CD4-positive, alpha-beta T cell (primary cell): ENCODE results near the gene CFAP298. TPM values are rescaled to one million over a fixed set of nuclear protein-coding genes. Genes with fewer than 3 reads are reported as not detected.

Experiments used
- ATAC-seq: fragments of 200-7000 bp; cut with Tn5 transposase; one replicate; pipeline ENCODE4 v1.10.0; 2022; ENCODE audit warnings: mild to moderate bottlenecking; ENCODE audit not compliant: poor library complexity
- CTCF ChIA-PET: fragments of 350-600 bp; sonication (Branson Sonifier 250); formaldehyde crosslinking; loops from one replicate; lab custom pipeline; 2021; ENCODE audit warnings: antibody characterized with exemption, inconsistent platforms; lab: Charles Lee
- POLR2A ChIA-PET: fragments of 350-600 bp; sonication (Branson Sonifier 250); formaldehyde crosslinking; loops from one replicate; lab custom pipeline; 2021; ENCODE audit warnings: antibody characterized with exemption, inconsistent platforms; lab: Charles Lee
- DNase-seq, 14 experiments: peaks; one replicate each; pipeline ENCODE4 v3.0.0-alpha.2; 2013 to 2020; ENCODE audit warnings: mixed read lengths in 2 of 14
- H3K27ac ChIP-seq, 2 donors: one replicate each; pipeline versions ENCODE4 v1.5.1 to v1.7.0; 2013; ENCODE audit warnings: low read length in 2 of 2, low read depth in 1 of 2, mild to moderate bottlenecking in 1 of 2
- H3K27me3 ChIP-seq, 2 experiments: 1 replicate in 1 of 2; 2 replicates in 1 of 2; pipeline versions ENCODE4 v1.6.1 to v1.7.0; 2013; ENCODE audit warnings: low read length in 2 of 2, control low read depth in 1 of 2, mild to moderate bottlenecking in 1 of 2, moderate library complexity in 1 of 2; ENCODE audit not compliant: insufficient read depth in 2 of 2, control insufficient read depth in 1 of 2
- H3K36me3 ChIP-seq: one replicate; pipeline ENCODE4 v1.6.1; 2013; ENCODE audit warnings: low read length, control low read depth; ENCODE audit not compliant: insufficient read depth
- H3K4me1 ChIP-seq: one replicate; pipeline ENCODE4 v1.6.1; 2013; ENCODE audit warnings: low read length, control low read depth; ENCODE audit not compliant: insufficient read depth
- H3K4me3 ChIP-seq: one replicate; pipeline ENCODE4 v1.5.1; 2013; ENCODE audit warnings: mild to moderate bottlenecking, low read length, moderate library complexity
- H3K9me3 ChIP-seq, 2 experiments: 1 replicate in 1 of 2; 2 replicates in 1 of 2; pipeline versions ENCODE4 v1.6.1 to v1.7.0; 2013; ENCODE audit warnings: low read length in 2 of 2, mild to moderate bottlenecking in 2 of 2, control low read depth in 1 of 2, moderate library complexity in 1 of 2; ENCODE audit not compliant: control insufficient read depth in 1 of 2, insufficient read depth in 1 of 2
- H3K27ac Mint-ChIP-seq: one replicate; pipeline ENCODE4 v1.8.0; 2020; ENCODE audit warnings: mixed read lengths
- H3K27me3 Mint-ChIP-seq: one replicate; pipeline ENCODE4 v1.8.0; 2021; ENCODE audit warnings: mixed read lengths
- H3K36me3 Mint-ChIP-seq: one replicate; pipeline ENCODE4 v1.8.0; 2021; ENCODE audit warnings: low read depth, mixed read lengths
- H3K4me1 Mint-ChIP-seq: one replicate; pipeline ENCODE4 v1.8.0; 2021; ENCODE audit warnings: low read depth, mixed read lengths
- H3K4me3 Mint-ChIP-seq: one replicate; pipeline ENCODE4 v1.8.0; 2020; ENCODE audit warnings: mild to moderate bottlenecking, mixed read lengths
- H3K9me3 Mint-ChIP-seq: one replicate; pipeline ENCODE4 v1.8.0; 2020; ENCODE audit warnings: mixed read lengths
- intact Hi-C, 2 experiments: fragments of 100-400 bp; cut with DNase I in 1 of 2; cut with micrococcal nuclease in 1 of 2; formaldehyde crosslinking; loops; one replicate each; pipeline versions ENCODE4 v1.15.1 to v1.9.0; 2023 to 2025; cut with DNase I, micrococcal nuclease
- total RNA-seq, 174 experiments: library from RNA in 2 of 174; stranded (reverse) in 2 of 174; gene quantifications; one replicate each; pipeline ENCODE4 v1.2.3 and lab custom pipeline; 2021 to 2026
- TF ChIP-seq, protein P1 (sequence below): fragments of 200-600 bp; IDR thresholded peaks from one replicate; pipeline ENCODE4 v1.8.0; 2022; ENCODE audit warnings: antibody characterized with exemption, mild to moderate bottlenecking

CFAP298 gene
- total RNA-seq, 2 experiments from 2014 or later: 7.6 to 9.4 TPM

DNA sequence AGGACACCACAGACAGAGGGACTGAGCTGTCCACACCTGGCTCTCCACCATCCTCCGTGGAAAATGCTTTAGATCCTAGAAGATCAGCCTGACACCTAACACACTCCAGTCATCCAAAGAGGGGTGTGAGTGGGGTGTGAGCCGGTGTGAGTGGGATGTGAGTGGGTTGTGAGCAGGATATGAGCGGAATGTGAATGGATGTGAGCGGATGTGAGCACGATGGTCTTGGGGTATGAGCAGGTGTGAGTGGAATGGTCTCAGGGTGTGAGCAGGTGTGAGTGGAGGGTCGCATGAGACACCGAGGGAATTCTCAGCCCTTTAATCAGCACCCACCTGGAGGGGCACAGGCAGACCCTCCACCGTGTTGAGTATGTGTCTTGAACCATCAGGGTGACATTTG is 27.7 kb downstream of the CFAP298 start:
- H3K27me3 Mint-ChIP-seq: no peaks in the 10 kb centered on the region
- no peak for ATAC-seq
- no peak overlapping the region for H3K27ac Mint-ChIP-seq
- ChIA-PET CTCF (no interaction called here), POLR2A (no interaction called here)
- no peak for DNase-seq
- H3K4me3 Mint-ChIP-seq: no peak overlapping the region
- Histone ChIP-seq H3K4me1 (no peaks in the 10 kb centered on the region), H3K27me3 (no peaks in the 10 kb centered on the region), H3K4me3 (no peak overlapping the region), H3K9me3 (peaks cover 0 to 5% of the 10 kb centered on the region in 2 experiments), H3K27ac (no peak overlapping the region), H3K36me3 (no peaks in the 10 kb centered on the region)
- no peaks in the 10 kb centered on the region for H3K36me3 Mint-ChIP-seq
- intact Hi-C loops: no loop called here
- no peaks in the 10 kb centered on the region for H3K9me3 Mint-ChIP-seq
- no peaks in the 10 kb centered on the region for H3K4me1 Mint-ChIP-seq
- TF ChIP-seq, protein P1, sequence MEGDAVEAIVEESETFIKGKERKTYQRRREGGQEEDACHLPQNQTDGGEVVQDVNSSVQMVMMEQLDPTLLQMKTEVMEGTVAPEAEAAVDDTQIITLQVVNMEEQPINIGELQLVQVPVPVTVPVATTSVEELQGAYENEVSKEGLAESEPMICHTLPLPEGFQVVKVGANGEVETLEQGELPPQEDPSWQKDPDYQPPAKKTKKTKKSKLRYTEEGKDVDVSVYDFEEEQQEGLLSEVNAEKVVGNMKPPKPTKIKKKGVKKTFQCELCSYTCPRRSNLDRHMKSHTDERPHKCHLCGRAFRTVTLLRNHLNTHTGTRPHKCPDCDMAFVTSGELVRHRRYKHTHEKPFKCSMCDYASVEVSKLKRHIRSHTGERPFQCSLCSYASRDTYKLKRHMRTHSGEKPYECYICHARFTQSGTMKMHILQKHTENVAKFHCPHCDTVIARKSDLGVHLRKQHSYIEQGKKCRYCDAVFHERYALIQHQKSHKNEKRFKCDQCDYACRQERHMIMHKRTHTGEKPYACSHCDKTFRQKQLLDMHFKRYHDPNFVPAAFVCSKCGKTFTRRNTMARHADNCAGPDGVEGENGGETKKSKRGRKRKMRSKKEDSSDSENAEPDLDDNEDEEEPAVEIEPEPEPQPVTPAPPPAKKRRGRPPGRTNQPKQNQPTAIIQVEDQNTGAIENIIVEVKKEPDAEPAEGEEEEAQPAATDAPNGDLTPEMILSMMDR: no peak

DNA sequence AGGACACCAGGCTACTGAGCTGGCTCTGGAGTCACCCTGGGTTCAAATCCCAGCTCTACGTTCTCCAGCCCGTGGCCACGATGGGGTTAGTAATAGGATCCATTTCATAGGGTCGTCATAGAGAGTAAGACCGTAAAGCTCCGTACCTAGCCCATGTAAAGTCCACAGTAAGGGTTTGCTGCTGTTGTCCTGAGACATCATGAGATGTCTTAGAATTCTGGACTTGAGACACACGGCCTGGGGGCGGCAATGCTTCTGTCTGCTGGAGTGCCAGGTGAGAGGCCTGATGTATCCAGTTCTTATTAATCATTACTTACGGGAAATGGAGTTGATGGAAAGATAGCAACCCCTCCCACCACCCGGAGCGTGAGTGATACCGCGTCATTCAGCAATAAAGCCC is 30.4 kb downstream of the CFAP298 start:
- H3K27me3 ChIP-seq: no peaks in the 10 kb centered on the region
- TF ChIP-seq, protein P1: no peak
- CTCF ChIA-PET: no interaction called here

DNA sequence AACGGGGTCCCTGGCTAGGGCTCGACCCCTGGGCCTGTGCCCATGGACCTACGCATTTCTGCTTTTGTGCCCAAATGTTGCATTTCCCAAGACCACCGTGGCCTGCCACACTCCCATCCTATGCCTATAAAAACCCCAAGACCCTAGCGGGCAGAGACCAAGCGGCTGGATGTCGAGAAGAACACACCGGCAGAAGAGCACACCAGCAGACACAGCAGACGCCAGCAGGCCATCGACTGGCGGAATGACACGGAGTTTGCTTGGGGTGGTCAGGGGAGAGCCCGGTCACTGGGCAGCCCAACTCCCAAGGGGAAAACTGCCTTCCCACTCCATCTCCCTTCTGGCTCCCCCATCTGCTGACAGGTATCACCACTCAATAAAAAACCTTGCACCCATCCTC is 31.2 kb downstream of the CFAP298 start:
- POLR2A ChIA-PET: no interaction called here
- no peaks in the 10 kb centered on the region for H3K27me3 ChIP-seq
- intact Hi-C loops: no loop called here
- no peak overlapping the region for H3K4me3 ChIP-seq
- Mint-ChIP-seq H3K9me3 (no peaks in the 10 kb centered on the region), H3K4me1 (no peaks in the 10 kb centered on the region), H3K36me3 (no peaks in the 10 kb centered on the region), H3K27ac (no peak overlapping the region), H3K4me3 (no peak overlapping the region), H3K27me3 (no peaks in the 10 kb centered on the region)
- H3K36me3 ChIP-seq: no peaks in the 10 kb centered on the region
- TF ChIP-seq, protein P1: no peak
- ATAC-seq (no peak), DNase-seq (no peak)
- no peak overlapping the region for H3K27ac ChIP-seq
- CTCF ChIA-PET: no interaction called here
- H3K4me1 ChIP-seq: peaks cover 2% of the 10 kb centered on the region
- H3K9me3 ChIP-seq: peaks cover 0 to 5% of the 10 kb centered on the region in 2 experiments

More for the DNA sequence above, 30.4 kb downstream of the CFAP298 start:
- no peaks in the 10 kb centered on the region for H3K36me3 Mint-ChIP-seq
- H3K9me3 Mint-ChIP-seq: no peaks in the 10 kb centered on the region
- Histone ChIP-seq H3K4me1 (peaks cover 2% of the 10 kb centered on the region), H3K4me3 (no peak overlapping the region), H3K36me3 (no peaks in the 10 kb centered on the region), H3K9me3 (peaks cover 0 to 5% of the 10 kb centered on the region in 2 experiments), H3K27ac (no peak overlapping the region)
- DNase-seq (no peak), ATAC-seq (no peak)
- H3K27me3 Mint-ChIP-seq: no peaks in the 10 kb centered on the region
- H3K4me3 Mint-ChIP-seq: no peak overlapping the region
- POLR2A ChIA-PET: no interaction called here
- H3K4me1 Mint-ChIP-seq: no peaks in the 10 kb centered on the region
- intact Hi-C loops: no loop called here
- H3K27ac Mint-ChIP-seq: no peak overlapping the region
